ENCODE measurements around the gene ERF. TPM values are rescaled to one million over a fixed set of nuclear protein-coding genes. Genes with fewer than 3 reads are reported as not detected.

Gene ERF
- total and polyA plus RNA-seq, 2 donors (not counting 1 experiment from before 2014, with no cell fraction given), result 48.6 to 51.5 TPM

- peak; percentile 32 for ATAC-seq (ENCODE audit: low read depth)
- Histone ChIP-seq H2AFZ (ENCODE audit: insufficient read depth, low read depth, low read length, poor library complexity, severe bottlenecking) (peak overlapping the region; percentile 63), H3K36me3 (replicated peaks in 1 of 2; ENCODE audit: control extremely low read depth in 1 of 2, control insufficient read depth in 1 of 2, extremely low read depth in 1 of 2, insufficient read depth in 2 of 2, low read length in 1 of 2) (no peaks in the 10 kb centered on the region), H3K4me1 (ENCODE audit: control insufficient read depth in 2 of 2, insufficient read depth in 2 of 2, low read length in 2 of 2) (peaks cover 41 to 53% of the 10 kb centered on the region in 2 donors), H3K27ac (ENCODE audit: low read length in 2 of 2) (peak overlapping the region; percentile 71 to 91), H4K20me1 (ENCODE audit: control insufficient read depth, insufficient read depth, low read length, poor library complexity, severe bottlenecking) (peaks cover 15% of the 10 kb centered on the region), H3K9ac (ENCODE audit: low read length) (peak overlapping the region; percentile 86), H3K4me2 (replicated peaks; ENCODE audit: low read depth, low read length, poor library complexity, severe bottlenecking) (peak overlapping the region; percentile 96), H3K79me2 (ENCODE audit: control insufficient read depth, insufficient read depth, low read length) (peaks cover 49% of the 10 kb centered on the region), H3K9me3 (ENCODE audit: control extremely low read depth in 1 of 3, control insufficient read depth in 2 of 3, insufficient read depth in 1 of 3, low read length in 2 of 3) (no peaks in the 10 kb centered on the region), H3K27me3 (replicated peaks in 1 of 4; ENCODE audit: control extremely low read depth in 1 of 4, control insufficient read depth in 3 of 4, insufficient read depth in 4 of 4, low read length in 3 of 4) (no peaks in the 10 kb centered on the region), H3K4me3 (ENCODE audit: control extremely low read depth in 1 of 5, extremely low read depth in 1 of 5, insufficient read depth in 1 of 5, low read depth in 2 of 5, low read length in 4 of 5) (peak overlapping the region; percentile 35 to 90 (median 74))
- ChIA-PET CTCF (interaction anchor here (0.8 to 4.8 kb wide), 31 partner anchors 7 to 171 kb away, joined by 3 to 89 read pairs (median 4); partner anchors contain the start of genes CIC, ERF, GSK3A and POU2F2), POLR2A (interaction anchor here (0.5 to 5.5 kb wide), 10 partner anchors 9 to 151 kb away, joined by 3 to 23 read pairs (median 4); partner anchors contain the start of genes CIC, GSK3A, PAFAH1B3 and POU2F2)
- DNase-seq, result peak; percentile 90
- H3K4me1 Mint-ChIP-seq, result peaks cover 33% of the 10 kb centered on the region
- TF ChIP-seq, protein P1, sequence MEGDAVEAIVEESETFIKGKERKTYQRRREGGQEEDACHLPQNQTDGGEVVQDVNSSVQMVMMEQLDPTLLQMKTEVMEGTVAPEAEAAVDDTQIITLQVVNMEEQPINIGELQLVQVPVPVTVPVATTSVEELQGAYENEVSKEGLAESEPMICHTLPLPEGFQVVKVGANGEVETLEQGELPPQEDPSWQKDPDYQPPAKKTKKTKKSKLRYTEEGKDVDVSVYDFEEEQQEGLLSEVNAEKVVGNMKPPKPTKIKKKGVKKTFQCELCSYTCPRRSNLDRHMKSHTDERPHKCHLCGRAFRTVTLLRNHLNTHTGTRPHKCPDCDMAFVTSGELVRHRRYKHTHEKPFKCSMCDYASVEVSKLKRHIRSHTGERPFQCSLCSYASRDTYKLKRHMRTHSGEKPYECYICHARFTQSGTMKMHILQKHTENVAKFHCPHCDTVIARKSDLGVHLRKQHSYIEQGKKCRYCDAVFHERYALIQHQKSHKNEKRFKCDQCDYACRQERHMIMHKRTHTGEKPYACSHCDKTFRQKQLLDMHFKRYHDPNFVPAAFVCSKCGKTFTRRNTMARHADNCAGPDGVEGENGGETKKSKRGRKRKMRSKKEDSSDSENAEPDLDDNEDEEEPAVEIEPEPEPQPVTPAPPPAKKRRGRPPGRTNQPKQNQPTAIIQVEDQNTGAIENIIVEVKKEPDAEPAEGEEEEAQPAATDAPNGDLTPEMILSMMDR (IDR thresholded peaks at IDR 0.05), result peak; percentile 98
- no peak for TF ChIP-seq EZH2 (IDR thresholded peaks at IDR 0.05; ENCODE audit: borderline replicate concordance, insufficient read depth, low read depth, low read length, poor library complexity, severe bottlenecking)
- no peaks in the 10 kb centered on the region for H3K9me3 Mint-ChIP-seq (ENCODE audit: insufficient read depth)
- WGBS (ENCODE audit: insufficient coverage), result under 1% methylated on average over 77 of the region's 89 CpGs
- H3K4me3 Mint-ChIP-seq, result peak overlapping the region; percentile 90
- H3K27ac Mint-ChIP-seq, result peak overlapping the region; percentile 96
- no peaks in the 10 kb centered on the region for H3K27me3 Mint-ChIP-seq
- intact Hi-C loops (cut with micrococcal nuclease), result loop anchor here (1.0 to 5.0 kb wide), 6 partner anchors 11 to 172 kb away; partner anchors contain the start of genes CIC, ERF and POU2F2
Observed at GRCh38 chr19:42279902-42280814, 25.2 kb upstream of the ERF start.

Data from B cell (primary cell).